ENCODE results near the gene OR13J1. TPM values are rescaled to one million over a fixed set of nuclear protein-coding genes. Genes with fewer than 3 reads are reported as not detected.

The OR13J1 gene, protein sequence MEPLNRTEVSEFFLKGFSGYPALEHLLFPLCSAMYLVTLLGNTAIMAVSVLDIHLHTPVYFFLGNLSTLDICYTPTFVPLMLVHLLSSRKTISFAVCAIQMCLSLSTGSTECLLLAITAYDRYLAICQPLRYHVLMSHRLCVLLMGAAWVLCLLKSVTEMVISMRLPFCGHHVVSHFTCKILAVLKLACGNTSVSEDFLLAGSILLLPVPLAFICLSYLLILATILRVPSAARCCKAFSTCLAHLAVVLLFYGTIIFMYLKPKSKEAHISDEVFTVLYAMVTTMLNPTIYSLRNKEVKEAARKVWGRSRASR
- total RNA-seq = not detected in 2 replicates

DNA sequence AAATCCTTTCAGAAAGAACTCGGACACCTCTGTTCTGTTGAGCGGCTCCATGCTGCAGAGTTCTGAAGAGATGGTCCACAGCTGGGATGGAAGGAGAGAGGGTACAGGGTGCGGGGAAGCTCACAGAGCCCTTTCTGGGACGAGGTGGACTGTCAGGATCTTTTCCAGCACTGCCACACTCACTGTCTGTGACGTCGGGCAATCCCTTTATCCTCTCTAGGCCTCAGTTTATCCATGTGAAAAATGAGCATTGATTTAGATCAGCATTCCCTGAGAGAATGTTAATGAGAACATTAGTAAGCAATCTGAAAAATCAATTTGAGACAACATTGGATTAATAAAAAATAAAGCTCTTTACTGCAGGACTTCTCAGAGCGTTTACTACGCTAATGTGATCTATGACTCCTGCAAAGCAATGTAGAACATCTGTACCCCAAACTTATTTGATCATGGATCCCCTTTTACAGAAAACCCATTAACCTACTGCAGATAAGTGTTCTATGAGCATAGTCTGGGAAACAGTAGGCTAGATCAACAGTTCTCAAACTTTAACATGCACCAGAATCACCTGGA lies at the start of gene OR13J1:
Gene OR13J1 (minus strand): TSS at position 51 of the 573 bp plus-strand sequence. CDS start 0 bp downstream, at position 51.

DNA sequence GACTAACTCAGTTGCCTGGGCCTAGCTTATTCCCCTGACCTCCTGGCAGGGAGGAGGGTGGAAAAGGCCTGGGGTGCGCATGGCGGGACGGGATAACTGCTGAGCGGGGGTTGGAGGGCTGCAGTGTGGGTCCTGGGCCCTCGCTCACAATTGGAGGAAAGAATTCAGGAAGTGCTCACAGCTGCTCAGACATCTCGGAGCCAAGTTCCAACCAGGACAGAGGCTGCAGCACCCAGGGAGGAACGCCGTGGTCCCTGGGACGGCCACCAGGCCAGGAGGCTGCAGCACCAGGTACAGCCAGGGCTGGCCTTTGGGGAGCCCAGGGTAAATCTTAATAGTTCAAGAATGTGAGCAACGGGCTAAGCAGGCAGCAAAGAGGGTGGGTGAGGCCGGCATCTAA lies 39.1 kb upstream of the OR13J1 start, which contains the start of gene SPAAR:
Gene SPAAR (plus strand): TSS at position 217 of the 400 bp plus-strand sequence. CDS start 974 bp downstream, outside the sequence.

DNA sequence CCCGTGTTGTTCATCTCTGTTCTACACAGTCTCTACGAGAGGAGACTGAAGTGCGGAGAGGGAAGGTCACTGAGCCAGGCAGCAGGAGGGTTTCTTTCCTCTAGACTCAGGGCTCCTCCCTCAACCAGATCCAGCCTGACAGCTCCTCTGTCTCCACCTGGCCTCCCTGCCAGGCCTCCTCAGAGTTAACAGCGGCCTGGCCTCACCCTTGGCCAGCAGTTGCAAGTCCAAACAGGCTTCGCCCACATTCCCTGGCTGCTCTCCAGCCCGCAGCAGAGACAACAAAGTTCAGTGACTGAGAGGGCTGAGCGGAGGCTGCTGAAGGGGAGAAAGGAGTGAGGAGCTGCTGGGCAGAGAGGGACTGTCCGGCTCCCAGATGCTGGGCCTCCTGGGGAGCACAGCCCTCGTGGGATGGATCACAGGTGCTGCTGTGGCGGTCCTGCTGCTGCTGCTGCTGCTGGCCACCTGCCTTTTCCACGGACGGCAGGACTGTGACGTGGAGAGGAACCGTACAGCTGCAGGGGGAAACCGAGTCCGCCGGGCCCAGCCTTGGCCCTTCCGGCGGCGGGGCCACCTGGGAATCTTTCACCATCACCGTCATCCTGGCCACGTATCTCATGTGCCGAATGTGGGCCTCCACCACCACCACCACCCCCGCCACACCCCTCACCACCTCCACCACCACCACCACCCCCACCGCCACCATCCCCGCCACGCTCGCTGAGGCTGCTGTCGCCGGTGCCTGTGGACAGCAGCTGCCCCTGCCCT lies 35.9 kb upstream of the OR13J1 start, which contains the start of gene HRCT1:
Gene HRCT1 (plus strand): TSS at position 291 of the 768 bp plus-strand sequence. CDS start 86 bp downstream, at position 377.

DNA sequence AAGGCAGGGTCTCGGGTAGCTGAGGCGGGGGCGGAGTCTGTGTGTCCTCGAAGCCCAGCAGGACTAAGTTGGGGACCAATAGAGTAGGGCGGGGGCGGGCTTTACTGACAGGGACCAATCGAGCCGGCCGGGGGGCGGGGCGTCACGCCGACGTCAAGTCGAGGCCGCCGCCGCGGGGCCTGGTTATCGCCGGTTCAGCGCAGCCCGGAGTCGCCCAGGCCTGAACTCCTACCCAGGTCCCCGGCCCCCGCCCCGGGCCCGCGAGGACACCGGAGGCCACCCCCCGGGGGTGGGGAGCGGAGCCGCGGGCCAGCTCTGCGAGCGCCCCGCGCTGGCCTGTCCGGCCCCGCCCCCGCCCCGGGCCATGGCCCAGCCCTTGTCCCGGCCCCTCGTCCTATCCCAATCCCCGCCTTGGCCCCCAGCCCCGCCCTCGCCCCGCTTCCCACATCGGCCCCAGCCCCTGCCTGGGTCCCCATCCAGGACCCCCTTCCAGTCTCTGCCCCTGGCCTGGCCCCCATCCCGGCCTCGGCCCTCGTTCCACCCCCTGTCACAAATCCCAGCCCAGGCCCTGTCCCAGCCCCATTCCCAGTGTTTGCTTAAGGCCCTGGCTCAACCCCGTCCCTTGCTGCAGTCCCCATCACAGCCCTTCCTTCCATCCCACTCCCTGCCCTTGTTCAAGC lies 41.0 kb downstream of the OR13J1 start, which contains the start of gene TMEM8B:
Gene TMEM8B (plus strand): TSS at position 145 of the 680 bp plus-strand sequence. CDS start 220 bp downstream, at position 365.

DNA sequence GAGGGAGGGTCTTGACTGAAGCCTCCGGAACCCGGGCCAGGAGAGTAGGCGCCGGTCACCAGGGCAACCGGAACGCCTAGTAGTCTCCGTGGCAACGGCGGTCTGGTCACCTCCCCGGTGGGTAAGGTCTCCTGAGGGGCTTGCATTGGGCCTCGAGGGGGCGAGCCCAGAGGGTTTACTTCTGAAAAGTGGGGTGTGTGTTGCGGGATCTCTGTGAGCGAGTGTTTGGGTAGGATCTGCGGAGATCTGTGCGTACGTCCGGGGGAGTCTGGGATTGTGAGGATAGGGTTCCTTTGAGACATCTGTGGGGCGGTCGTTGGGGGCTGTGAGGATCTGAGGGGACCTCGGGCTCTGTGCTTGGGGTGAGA lies 41.5 kb downstream of the OR13J1 start, which contains the start of gene FAM221B:
Gene FAM221B (minus strand): TSS at position 17 of the 368 bp plus-strand sequence. CDS start 2,571 bp downstream, outside the sequence.

Other genes with a start within 250 kb of the OR13J1 start
- 1.3 TPM in 1 of 2 replicates, not detected in the other for gene SIT1, start 219.5 kb downstream of the OR13J1 start, total RNA-seq
- gene RMRP, start 212.4 kb downstream of the OR13J1 start, total RNA-seq = 11,420 and 19,025 TPM in 2 replicates
- gene CCDC107, start 212.1 kb downstream of the OR13J1 start, total RNA-seq = 12.8 and 25.8 TPM in 2 replicates
- 0.18 and 0.49 TPM in 2 replicates for gene ARHGEF39, start 205.2 kb downstream of the OR13J1 start, total RNA-seq
- 8.3 and 8.8 TPM in 2 replicates for gene CA9, start 196.5 kb downstream of the OR13J1 start, total RNA-seq
- 692 and 1,021 TPM in 2 replicates for gene TPM2, start 180.5 kb downstream of the OR13J1 start, total RNA-seq
- gene TLN1, start 138.2 kb downstream of the OR13J1 start, total RNA-seq = 335 and 378 TPM in 2 replicates
- 60.5 and 72.6 TPM in 2 replicates for gene CREB3, start 137.7 kb downstream of the OR13J1 start, total RNA-seq
- gene GBA2, start 121.2 kb downstream of the OR13J1 start, total RNA-seq = 11.7 and 22.2 TPM in 2 replicates
- gene RGP1, start 121.1 kb downstream of the OR13J1 start, total RNA-seq = 10.7 and 15.2 TPM in 2 replicates
- 2.0 TPM in 1 of 2 replicates, not detected in the other for gene MSMP, start 116.1 kb downstream of the OR13J1 start, total RNA-seq
- gene NPR2, start 78.8 kb downstream of the OR13J1 start, total RNA-seq = 19.9 and 27.5 TPM in 2 replicates
- 0.32 and 0.36 TPM in 2 replicates for gene SPAG8, start 58.1 kb downstream of the OR13J1 start, total RNA-seq
- gene HINT2, start 55.4 kb downstream of the OR13J1 start, total RNA-seq = 19.0 and 24.2 TPM in 2 replicates
- not detected in 2 replicates for gene FAM221B, start 41.7 kb downstream of the OR13J1 start, total RNA-seq
- 2.0 and 2.1 TPM in 2 replicates for gene TMEM8B, start 41.2 kb downstream of the OR13J1 start, total RNA-seq
- gene HRCT1, start 35.8 kb upstream of the OR13J1 start, total RNA-seq = 1.4 and 9.4 TPM in 2 replicates
- gene SPAAR, start 39.1 kb upstream of the OR13J1 start, total RNA-seq = 4.5 and 7.5 TPM in 2 replicates
- gene OR2S2, start 87.8 kb upstream of the OR13J1 start, total RNA-seq = not detected in 2 replicates
- gene RECK, start 166.5 kb upstream of the OR13J1 start, total RNA-seq = 35.7 and 37.3 TPM in 2 replicates